Measurements from ENCODE around the gene PCK2. TPM values are rescaled to one million over a fixed set of nuclear protein-coding genes. Genes with fewer than 3 reads are reported as not detected.
A peak's percentile ranks its signal among the peaks of the same experiment; 100 is the strongest.

Gene PCK2
- total and polyA plus RNA-seq, 2 of the 13 experiments (the other 11 are each of a cell fraction or from before 2014, with no cell fraction given): 129 to 272 TPM

DNA sequence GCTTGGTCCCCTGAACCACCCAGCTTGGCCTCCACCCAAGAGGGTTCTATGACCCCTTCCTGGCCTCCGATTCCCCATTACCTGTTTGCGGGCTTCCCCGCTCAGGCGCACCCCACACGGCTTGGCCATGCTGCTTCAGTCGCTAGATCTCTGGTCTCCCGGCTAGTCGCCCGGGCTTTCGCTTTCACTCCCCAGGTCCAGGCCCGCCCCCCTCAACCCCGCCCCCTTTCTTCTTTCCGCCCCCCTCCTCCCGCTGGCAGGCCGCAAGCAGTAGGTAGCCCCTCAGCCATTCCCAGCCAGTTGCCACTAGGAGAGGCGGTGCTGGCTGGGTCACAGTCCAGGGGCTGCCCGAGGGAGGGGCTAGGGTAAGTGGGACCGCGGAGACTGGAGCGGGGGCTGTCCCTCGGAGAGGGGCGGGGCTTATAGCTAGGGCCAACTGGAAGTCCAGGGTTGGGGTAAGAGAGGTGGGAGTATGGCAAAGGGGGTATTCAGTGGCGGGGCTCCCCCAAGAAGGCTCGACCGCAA lies 52.4 kb downstream of the PCK2 start, which contains the start of gene PSME2 (continued):
- TF ChIP-seq, protein P1, sequence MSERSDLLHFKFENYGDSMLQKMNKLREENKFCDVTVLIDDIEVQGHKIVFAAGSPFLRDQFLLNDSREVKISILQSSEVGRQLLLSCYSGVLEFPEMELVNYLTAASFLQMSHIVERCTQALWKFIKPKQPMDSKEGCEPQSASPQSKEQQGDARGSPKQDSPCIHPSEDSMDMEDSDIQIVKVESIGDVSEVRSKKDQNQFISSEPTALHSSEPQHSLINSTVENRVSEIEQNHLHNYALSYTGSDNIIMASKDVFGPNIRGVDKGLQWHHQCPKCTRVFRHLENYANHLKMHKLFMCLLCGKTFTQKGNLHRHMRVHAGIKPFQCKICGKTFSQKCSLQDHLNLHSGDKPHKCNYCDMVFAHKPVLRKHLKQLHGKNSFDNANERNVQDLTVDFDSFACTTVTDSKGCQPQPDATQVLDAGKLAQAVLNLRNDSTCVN (CRISPR knock-in tag; IDR thresholded peaks at IDR 0.05; ENCODE audit: borderline replicate concordance): 0 out of 2 replicates have a peak, but pooled peaks have one; percentile 55
- TF ChIP-seq, protein P2, sequence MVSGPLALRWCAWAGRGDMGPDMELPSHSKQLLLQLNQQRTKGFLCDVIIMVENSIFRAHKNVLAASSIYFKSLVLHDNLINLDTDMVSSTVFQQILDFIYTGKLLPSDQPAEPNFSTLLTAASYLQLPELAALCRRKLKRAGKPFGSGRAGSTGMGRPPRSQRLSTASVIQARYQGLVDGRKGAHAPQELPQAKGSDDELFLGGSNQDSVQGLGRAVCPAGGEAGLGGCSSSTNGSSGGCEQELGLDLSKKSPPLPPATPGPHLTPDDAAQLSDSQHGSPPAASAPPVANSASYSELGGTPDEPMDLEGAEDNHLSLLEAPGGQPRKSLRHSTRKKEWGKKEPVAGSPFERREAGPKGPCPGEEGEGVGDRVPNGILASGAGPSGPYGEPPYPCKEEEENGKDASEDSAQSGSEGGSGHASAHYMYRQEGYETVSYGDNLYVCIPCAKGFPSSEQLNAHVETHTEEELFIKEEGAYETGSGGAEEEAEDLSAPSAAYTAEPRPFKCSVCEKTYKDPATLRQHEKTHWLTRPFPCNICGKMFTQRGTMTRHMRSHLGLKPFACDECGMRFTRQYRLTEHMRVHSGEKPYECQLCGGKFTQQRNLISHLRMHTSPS (CRISPR knock-in tag; IDR thresholded peaks at IDR 0.05; ENCODE audit: low read depth): 0 out of 2 replicates have a peak, but pooled peaks have one; percentile 64
- peak; percentile 78; the same call in 1 of the 2 replicates for TF ChIP-seq ZNF451 (CRISPR knock-in tag; IDR thresholded peaks at IDR 0.05)
- TF ChIP-seq, protein P3, sequence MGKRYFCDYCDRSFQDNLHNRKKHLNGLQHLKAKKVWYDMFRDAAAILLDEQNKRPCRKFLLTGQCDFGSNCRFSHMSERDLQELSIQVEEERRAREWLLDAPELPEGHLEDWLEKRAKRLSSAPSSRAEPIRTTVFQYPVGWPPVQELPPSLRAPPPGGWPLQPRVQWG (CRISPR knock-in tag; IDR thresholded peaks at IDR 0.05; ENCODE audit: borderline replicate concordance, low read depth): no peak
- no peak for TF ChIP-seq SYNCRIP (IDR thresholded peaks at IDR 0.05; ENCODE audit: insufficient read depth, low read depth, low read length)
- no peak for TF ChIP-seq ZNF572 (CRISPR knock-in tag; IDR thresholded peaks at IDR 0.05)
- 0 out of 2 replicates have a peak, but pooled peaks have one; percentile 22 for TF ChIP-seq ARNT2 (CRISPR knock-in tag; IDR thresholded peaks at IDR 0.05; ENCODE audit: low read depth)
- TF ChIP-seq, protein P4, sequence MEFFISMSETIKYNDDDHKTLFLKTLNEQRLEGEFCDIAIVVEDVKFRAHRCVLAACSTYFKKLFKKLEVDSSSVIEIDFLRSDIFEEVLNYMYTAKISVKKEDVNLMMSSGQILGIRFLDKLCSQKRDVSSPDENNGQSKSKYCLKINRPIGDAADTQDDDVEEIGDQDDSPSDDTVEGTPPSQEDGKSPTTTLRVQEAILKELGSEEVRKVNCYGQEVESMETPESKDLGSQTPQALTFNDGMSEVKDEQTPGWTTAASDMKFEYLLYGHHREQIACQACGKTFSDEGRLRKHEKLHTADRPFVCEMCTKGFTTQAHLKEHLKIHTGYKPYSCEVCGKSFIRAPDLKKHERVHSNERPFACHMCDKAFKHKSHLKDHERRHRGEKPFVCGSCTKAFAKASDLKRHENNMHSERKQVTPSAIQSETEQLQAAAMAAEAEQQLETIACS (CRISPR knock-in tag; IDR thresholded peaks at IDR 0.05): no peak
- peak; percentile 68; the same call in 1 of the 2 replicates for TF ChIP-seq RXRB (CRISPR knock-in tag; IDR thresholded peaks at IDR 0.05; ENCODE audit: borderline replicate concordance)
- no peak for TF ChIP-seq ZNF253 (CRISPR knock-in tag; IDR thresholded peaks at IDR 0.05; ENCODE audit: borderline replicate concordance)
- peak; percentile 14; the same call in 1 of the 2 replicates for TF ChIP-seq NFKBIZ (CRISPR knock-in tag; IDR thresholded peaks at IDR 0.05)
- peak; percentile 18 for TF ChIP-seq ZFP36 (IDR thresholded peaks at IDR 0.05; ENCODE audit: borderline replicate concordance, low read depth, low read length, partially characterized antibody)
- peak; percentile 23 for TF ChIP-seq ZZZ3 (CRISPR knock-in tag; IDR thresholded peaks at IDR 0.05; ENCODE audit: borderline replicate concordance)
- TF ChIP-seq, protein P5, sequence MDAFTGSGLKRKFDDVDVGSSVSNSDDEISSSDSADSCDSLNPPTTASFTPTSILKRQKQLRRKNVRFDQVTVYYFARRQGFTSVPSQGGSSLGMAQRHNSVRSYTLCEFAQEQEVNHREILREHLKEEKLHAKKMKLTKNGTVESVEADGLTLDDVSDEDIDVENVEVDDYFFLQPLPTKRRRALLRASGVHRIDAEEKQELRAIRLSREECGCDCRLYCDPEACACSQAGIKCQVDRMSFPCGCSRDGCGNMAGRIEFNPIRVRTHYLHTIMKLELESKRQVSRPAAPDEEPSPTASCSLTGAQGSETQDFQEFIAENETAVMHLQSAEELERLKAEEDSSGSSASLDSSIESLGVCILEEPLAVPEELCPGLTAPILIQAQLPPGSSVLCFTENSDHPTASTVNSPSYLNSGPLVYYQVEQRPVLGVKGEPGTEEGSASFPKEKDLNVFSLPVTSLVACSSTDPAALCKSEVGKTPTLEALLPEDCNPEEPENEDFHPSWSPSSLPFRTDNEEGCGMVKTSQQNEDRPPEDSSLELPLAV (CRISPR knock-in tag; conservative IDR thresholded peaks at IDR 0.05; ENCODE audit: low read depth): no peak
- 0 out of 2 replicates have a peak, but pooled peaks have one; percentile 61 for TF ChIP-seq PITX1 (CRISPR knock-in tag; IDR thresholded peaks at IDR 0.05)
- TF ChIP-seq, protein P6, sequence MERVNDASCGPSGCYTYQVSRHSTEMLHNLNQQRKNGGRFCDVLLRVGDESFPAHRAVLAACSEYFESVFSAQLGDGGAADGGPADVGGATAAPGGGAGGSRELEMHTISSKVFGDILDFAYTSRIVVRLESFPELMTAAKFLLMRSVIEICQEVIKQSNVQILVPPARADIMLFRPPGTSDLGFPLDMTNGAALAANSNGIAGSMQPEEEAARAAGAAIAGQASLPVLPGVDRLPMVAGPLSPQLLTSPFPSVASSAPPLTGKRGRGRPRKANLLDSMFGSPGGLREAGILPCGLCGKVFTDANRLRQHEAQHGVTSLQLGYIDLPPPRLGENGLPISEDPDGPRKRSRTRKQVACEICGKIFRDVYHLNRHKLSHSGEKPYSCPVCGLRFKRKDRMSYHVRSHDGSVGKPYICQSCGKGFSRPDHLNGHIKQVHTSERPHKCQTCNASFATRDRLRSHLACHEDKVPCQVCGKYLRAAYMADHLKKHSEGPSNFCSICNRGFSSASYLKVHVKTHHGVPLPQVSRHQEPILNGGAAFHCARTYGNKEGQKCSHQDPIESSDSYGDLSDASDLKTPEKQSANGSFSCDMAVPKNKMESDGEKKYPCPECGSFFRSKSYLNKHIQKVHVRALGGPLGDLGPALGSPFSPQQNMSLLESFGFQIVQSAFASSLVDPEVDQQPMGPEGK (CRISPR knock-in tag; IDR thresholded peaks at IDR 0.05): peak; percentile 99
- TF ChIP-seq ZNF431 (CRISPR knock-in tag; IDR thresholded peaks at IDR 0.05; ENCODE audit: borderline replicate concordance, low read depth): no peak
- TF ChIP-seq NAIF1 (CRISPR knock-in tag; IDR thresholded peaks at IDR 0.05; ENCODE audit: borderline replicate concordance): no peak
- TF ChIP-seq IRF2 (CRISPR knock-in tag; IDR thresholded peaks at IDR 0.05): peak; percentile 99
- TF ChIP-seq ZNF12 (CRISPR knock-in tag; IDR thresholded peaks at IDR 0.05): 0 out of 2 replicates have a peak, but pooled peaks have one; percentile 10
- TF ChIP-seq ZNF296 (CRISPR knock-in tag; conservative IDR thresholded peaks at IDR 0.05): no peak
